ENCODE measurements around the gene DIS3L2. TPM values are rescaled to one million over a fixed set of nuclear protein-coding genes. Genes with fewer than 3 reads are reported as not detected.

Gene DIS3L2
- total RNA-seq, 1 donor from 2014 or later = 25.2 TPM

GRCh38 chr2:232339121-232340081, 377.9 kb downstream of the DIS3L2 start:
- TF ChIP-seq CTCF (IDR thresholded peaks at IDR 0.05; ENCODE audit: insufficient read depth, low read length, poor library complexity, severe bottlenecking) = no peak
- Histone ChIP-seq H3K36me3 (ENCODE audit: control insufficient read depth, insufficient read depth, low read length) (no peaks in the 10 kb centered on the region), H3K4me3 (ENCODE audit: low read depth, low read length) (no peak overlapping the region), H3K27me3 (ENCODE audit: control insufficient read depth, insufficient read depth, low read length) (no peaks in the 10 kb centered on the region)
- DNase-seq (ENCODE audit: low read depth) = no peak

GRCh38 chr2:232340171-232340935, 378.8 kb downstream of the DIS3L2 start:
- no peak for DNase-seq (ENCODE audit: low read depth)
- no peak for TF ChIP-seq CTCF (IDR thresholded peaks at IDR 0.05; ENCODE audit: insufficient read depth, low read length, poor library complexity, severe bottlenecking)
- no peaks in the 10 kb centered on the region for H3K36me3 ChIP-seq (ENCODE audit: control insufficient read depth, insufficient read depth, low read length)
- no peak overlapping the region for H3K4me3 ChIP-seq (ENCODE audit: low read depth, low read length)
- no peaks in the 10 kb centered on the region for H3K27me3 ChIP-seq (ENCODE audit: control insufficient read depth, insufficient read depth, low read length)

- H3K27me3 ChIP-seq (ENCODE audit: control insufficient read depth, insufficient read depth, low read length) = peaks cover 1% of the 10 kb centered on the region
- no peak overlapping the region for H3K4me3 ChIP-seq (ENCODE audit: low read depth, low read length)
- TF ChIP-seq CTCF (IDR thresholded peaks at IDR 0.05; ENCODE audit: insufficient read depth, low read length, poor library complexity, severe bottlenecking) = no peak
- no peak for DNase-seq (ENCODE audit: low read depth)
- H3K36me3 ChIP-seq (ENCODE audit: control insufficient read depth, insufficient read depth, low read length) = no peaks in the 10 kb centered on the region
Measured at GRCh38 chr2:232341061-232341738, 379.7 kb downstream of the DIS3L2 start.

GRCh38 chr2:232341739-232342126, 380.2 kb downstream of the DIS3L2 start:
- Histone ChIP-seq H3K27me3 (ENCODE audit: control insufficient read depth, insufficient read depth, low read length) (peaks cover 2% of the 10 kb centered on the region), H3K36me3 (ENCODE audit: control insufficient read depth, insufficient read depth, low read length) (no peaks in the 10 kb centered on the region), H3K4me3 (ENCODE audit: low read depth, low read length) (no peak overlapping the region)
- TF ChIP-seq CTCF (IDR thresholded peaks at IDR 0.05; ENCODE audit: insufficient read depth, low read length, poor library complexity, severe bottlenecking) = no peak
- DNase-seq (ENCODE audit: low read depth) = no peak

GRCh38 chr2:232342635-232343565, 381.4 kb downstream of the DIS3L2 start:
- TF ChIP-seq CTCF (IDR thresholded peaks at IDR 0.05; ENCODE audit: insufficient read depth, low read length, poor library complexity, severe bottlenecking) = no peak
- no peak for DNase-seq (ENCODE audit: low read depth)
- Histone ChIP-seq H3K36me3 (ENCODE audit: control insufficient read depth, insufficient read depth, low read length) (no peaks in the 10 kb centered on the region), H3K27me3 (ENCODE audit: control insufficient read depth, insufficient read depth, low read length) (peaks cover 2% of the 10 kb centered on the region), H3K4me3 (ENCODE audit: low read depth, low read length) (no peak overlapping the region)

All from kidney epithelial cell (primary cell).